Left ventricle myocardium superior (tissue), 1 donor: ENCODE results near the gene TACO1. TPM values are rescaled to one million over a fixed set of nuclear protein-coding genes. Genes with fewer than 3 reads are reported as not detected.

Experiments
- ATAC-seq: fragments of 200-7000 bp; cut with Tn5 transposase; one replicate; pipeline ENCODE4 v1.9.1; 2020; ENCODE audit warnings: mild to moderate bottlenecking, moderate library complexity
- DNase-seq: peaks from one replicate; pipeline ENCODE4 v3.0.0-alpha.2; 2020
- intact Hi-C: fragments of 100-400 bp; cut with micrococcal nuclease; formaldehyde crosslinking; loops from one replicate; pipeline ENCODE4 v1.11.0; 2022
- long read RNA-seq: library from polyadenylated mRNA; unstranded; transcript quantifications from one replicate; pipeline ENCODE4 v2.0.0, GENCODE V29; 2021
- total RNA-seq: library from RNA; stranded (reverse); fragmentation: NEBNext Ultra II Directional; extraction: Animal tissue kit (Norgen Biotek cat#: 25700); gene quantifications from one replicate; pipeline ENCODE4 v1.2.1, GENCODE V29; 2021
- donor health status: DM: no; HTN: yes; CAD: no; lungs with severe emphysema.

The TACO1 gene
- 45.5 TPM for total RNA-seq
- long read RNA-seq, transcript TACO1-201 (5 exons, 1,469 nt) = major isoform, 62 of 71 reads
- long read RNA-seq, partial matches to known transcripts = 5 of 71 reads
- long read RNA-seq, other reads (novel, unspliced or antisense) = 4 of 71 reads

GRCh38 chr17:63600569-63601438 is at the start of gene TACO1:
TSS of gene TACO1 (plus strand) at chr17:63600895. CDS start at chr17:63601084, 189 bp downstream.
- peak; percentile 87 for DNase-seq
- intact Hi-C loops = no loop called here
- ATAC-seq = peak; percentile 98

GRCh38 chr17:63552211-63552610 is 48.5 kb upstream of the TACO1 start:
- DNase-seq = no peak
- intact Hi-C loops = no loop called here

GRCh38 chr17:63555500-63556156 is 45.1 kb upstream of the TACO1 start:
- intact Hi-C loops = no loop called here
- ATAC-seq = peak; percentile 66
- DNase-seq = no peak

More at GRCh38 chr17:63552211-63552610, 48.5 kb upstream of the TACO1 start:
- ATAC-seq = no peak

GRCh38 chr17:63557416-63557815 is 43.3 kb upstream of the TACO1 start:
- intact Hi-C loops = no loop called here
- ATAC-seq (no peak), DNase-seq (no peak)

- intact Hi-C loops = no loop called here
- DNase-seq (no peak), ATAC-seq (no peak)
Observed at GRCh38 chr17:63558441-63558840, 42.3 kb upstream of the TACO1 start.

GRCh38 chr17:63561819-63562218 is 38.9 kb upstream of the TACO1 start:
- intact Hi-C loops = no loop called here
- DNase-seq = no peak
- ATAC-seq = no peak

- ATAC-seq (no peak), DNase-seq (no peak)
- intact Hi-C loops = no loop called here
Observed at GRCh38 chr17:63563339-63563738, 37.4 kb upstream of the TACO1 start.

- intact Hi-C loops = no loop called here
- ATAC-seq = no peak
- DNase-seq = no peak
Observed at GRCh38 chr17:63564562-63564961, 36.1 kb upstream of the TACO1 start.

- intact Hi-C loops = no loop called here
- DNase-seq (no peak), ATAC-seq (no peak)
Observed at GRCh38 chr17:63567229-63567628, 33.5 kb upstream of the TACO1 start.

GRCh38 chr17:63568563-63568962 is 32.1 kb upstream of the TACO1 start:
- ATAC-seq (no peak), DNase-seq (no peak)
- intact Hi-C loops = no loop called here

- ATAC-seq (no peak), DNase-seq (no peak)
- intact Hi-C loops = no loop called here
Observed at GRCh38 chr17:63571632-63572310, 28.9 kb upstream of the TACO1 start.

- DNase-seq = no peak
- ATAC-seq = no peak
- intact Hi-C loops = no loop called here
Observed at GRCh38 chr17:63573634-63574033, 27.1 kb upstream of the TACO1 start.

GRCh38 chr17:63578027-63578768 is 22.5 kb upstream of the TACO1 start:
- DNase-seq (no peak), ATAC-seq (no peak)
- intact Hi-C loops = no loop called here

GRCh38 chr17:63578769-63579111 is 22.0 kb upstream of the TACO1 start:
- DNase-seq (no peak), ATAC-seq (no peak)
- intact Hi-C loops = no loop called here

GRCh38 chr17:63579633-63580032 is 21.1 kb upstream of the TACO1 start:
- ATAC-seq (no peak), DNase-seq (no peak)
- intact Hi-C loops = no loop called here

GRCh38 chr17:63587770-63588169 is 12.9 kb upstream of the TACO1 start:
- DNase-seq (no peak), ATAC-seq (no peak)
- intact Hi-C loops = no loop called here

GRCh38 chr17:63588797-63589196 is 11.9 kb upstream of the TACO1 start:
- ATAC-seq (no peak), DNase-seq (no peak)
- intact Hi-C loops = no loop called here

- intact Hi-C loops = no loop called here
- no peak for ATAC-seq
- DNase-seq = no peak
Observed at GRCh38 chr17:63589646-63590045, 11.0 kb upstream of the TACO1 start.

GRCh38 chr17:63592797-63593196 is 7.9 kb upstream of the TACO1 start:
- ATAC-seq = no peak
- DNase-seq = no peak
- intact Hi-C loops = no loop called here
